H1 (cell line): ENCODE results near the gene FOXK1. TPM values are rescaled to one million over a fixed set of nuclear protein-coding genes. Genes with fewer than 3 reads are reported as not detected.

Source experiments
- CTCF ChIA-PET: fragments of 300-600 bp; sonication (Branson Sonifier 250); formaldehyde crosslinking; loops from one replicate; lab custom pipeline; 2021; ENCODE audit not compliant: partially characterized antibody; lab: Charles Lee
- POLR2A ChIA-PET: fragments of 300-600 bp; sonication (Branson Sonifier 250); formaldehyde crosslinking; loops from one replicate; lab custom pipeline; 2021; ENCODE audit warnings: inconsistent platforms; ENCODE audit not compliant: partially characterized antibody; lab: Charles Lee
- DNase-seq, 2 experiments: peaks; one replicate each; pipeline versions ENCODE4 v3.0.0 to v3.0.0-alpha.2; 2010 to 2022; ENCODE audit warnings: low spot score in 2 of 2, low read depth in 1 of 2, mixed read lengths in 1 of 2
- FAIRE-seq: peaks from 2 replicates; lab custom pipeline; 2011; peaks lifted over from hg19 to GRCh38; lab: Jason Lieb, UNC
- H2AFZ ChIP-seq: 2 replicates; pipeline ENCODE4 v1.8.1; 2012; ENCODE audit warnings: low read length, inconsistent platforms
- H2AK5ac ChIP-seq: 2 replicates; pipeline ENCODE4 v1.6.1; 2013; ENCODE audit warnings: low read depth, low read length
- H2BK120ac ChIP-seq: replicated peaks from 2 replicates; pipeline ENCODE3; 2013; ENCODE audit warnings: low read depth, low read length, inconsistent platforms
- H2BK12ac ChIP-seq: 2 replicates; pipeline ENCODE4 v1.6.1; 2013; ENCODE audit warnings: low read depth, low read length
- H2BK15ac ChIP-seq: 2 replicates; pipeline ENCODE4 v1.6.1; 2013; ENCODE audit warnings: low read length
- H2BK20ac ChIP-seq: 2 replicates; pipeline ENCODE4 v1.6.1; 2013; ENCODE audit warnings: low read length
- H2BK5ac ChIP-seq: 2 replicates; pipeline ENCODE4 v1.6.1; 2013; ENCODE audit warnings: low read depth, low read length
- H3K14ac ChIP-seq: 2 replicates; pipeline ENCODE4 v1.6.1; 2013; ENCODE audit warnings: inconsistent platforms; ENCODE audit not compliant: insufficient read length
- H3K18ac ChIP-seq: 2 replicates; pipeline ENCODE4 v1.6.1; 2013; ENCODE audit warnings: low read length; ENCODE audit errors: extremely low read depth
- H3K23ac ChIP-seq: 2 replicates; pipeline ENCODE4 v1.6.1; 2013; ENCODE audit warnings: inconsistent platforms; ENCODE audit not compliant: insufficient read length
- H3K23me2 ChIP-seq: 2 replicates; pipeline ENCODE4 v1.6.1; 2013; ENCODE audit warnings: low read depth, low read length
- H3K27ac ChIP-seq: 2 replicates; pipeline ENCODE4 v1.6.1; 2011; ENCODE audit warnings: low read depth, low read length, inconsistent platforms
- H3K27me3 ChIP-seq, 4 experiments: replicated peaks in 1 of 4; 1 replicate in 1 of 4; 2 replicates in 3 of 4; pipeline versions ENCODE4 v1.6.1 to v1.8.1; 2011 to 2013; ENCODE audit warnings: low read length in 3 of 4, mild to moderate bottlenecking in 3 of 4, inconsistent platforms in 2 of 4, mixed read lengths in 2 of 4, moderate library complexity in 1 of 4; ENCODE audit not compliant: control insufficient read depth in 3 of 4, insufficient read depth in 3 of 4; ENCODE audit errors: extremely low read depth in 1 of 4
- H3K36me3 ChIP-seq, 4 experiments: 2 replicates each; pipeline versions ENCODE4 v1.6.1 to v1.8.1; 2011 to 2013; ENCODE audit warnings: mild to moderate bottlenecking in 4 of 4, low read length in 3 of 4, moderate library complexity in 2 of 4, control low read depth in 1 of 4, inconsistent platforms in 1 of 4; ENCODE audit not compliant: insufficient read depth in 4 of 4, control insufficient read depth in 2 of 4
- H3K4ac ChIP-seq: replicated peaks from 2 replicates; pipeline ENCODE3; 2013; ENCODE audit warnings: low read length, low read depth, mixed read lengths, inconsistent platforms; ENCODE audit not compliant: insufficient read length
- H3K4me1 ChIP-seq, 4 experiments: replicated peaks in 1 of 4; 1 replicate in 1 of 4; 2 replicates in 3 of 4; pipeline versions ENCODE4 v1.6.1 to v1.8.1; 2011 to 2013; ENCODE audit warnings: low read length in 3 of 4, inconsistent platforms in 2 of 4, mixed read lengths in 1 of 4; ENCODE audit not compliant: insufficient read depth in 4 of 4, control insufficient read depth in 3 of 4
- H3K4me2 ChIP-seq, 2 experiments: 2 replicates each; pipeline versions ENCODE4 v1.6.1 to v1.8.1; 2011 to 2013; ENCODE audit warnings: low read depth in 2 of 2, low read length in 2 of 2, control low read depth in 1 of 2, inconsistent platforms in 1 of 2, mild to moderate bottlenecking in 1 of 2; ENCODE audit not compliant: insufficient read depth in 1 of 2
- H3K4me3 ChIP-seq, 4 experiments: fragments of 200-600, 300-600 bp in 1 of 4; sonication (generic), shearing (Covaris generic), sonication (Bioruptor Twin) in 1 of 4; 2 replicates each; pipeline versions ENCODE4 v1.5.1 to v1.8.1; 2011 to 2016; ENCODE audit warnings: low read length in 4 of 4, low read depth in 3 of 4, control low read depth in 2 of 4, inconsistent platforms in 2 of 4, mild to moderate bottlenecking in 2 of 4, mixed read lengths in 1 of 4, moderate library complexity in 1 of 4; ENCODE audit not compliant: insufficient read depth in 2 of 4; ENCODE audit errors: extremely low read depth in 1 of 4
- H3K56ac ChIP-seq: replicated peaks from 2 replicates; pipeline ENCODE3; 2013; ENCODE audit warnings: low read depth, mild to moderate bottlenecking, mixed read lengths, low read length, inconsistent platforms; ENCODE audit not compliant: insufficient read length
- H3K79me1 ChIP-seq: 2 replicates; pipeline ENCODE4 v1.6.1; 2013; ENCODE audit warnings: low read depth, low read length, control low read depth
- H3K79me2 ChIP-seq, 2 experiments: 2 replicates each; pipeline versions ENCODE4 v1.6.1 to v1.8.1; 2012 to 2013; ENCODE audit warnings: low read length in 2 of 2, mild to moderate bottlenecking in 2 of 2, inconsistent platforms in 1 of 2; ENCODE audit not compliant: insufficient read depth in 2 of 2, control insufficient read depth in 1 of 2
- H3K9ac ChIP-seq, 4 experiments: replicated peaks in 1 of 4; 1 replicate in 1 of 4; 2 replicates in 3 of 4; pipeline versions ENCODE4 v1.6.1 to v1.8.1; 2011 to 2013; ENCODE audit warnings: low read depth in 3 of 4, low read length in 3 of 4, control low read depth in 2 of 4, mild to moderate bottlenecking in 2 of 4, moderate library complexity in 2 of 4, inconsistent platforms in 1 of 4; ENCODE audit errors: extremely low read depth in 1 of 4
- H3K9me3 ChIP-seq, 2 experiments: 2 replicates each; pipeline versions ENCODE4 v1.6.1 to v1.8.1; 2012 to 2013; ENCODE audit warnings: mild to moderate bottlenecking in 2 of 2, moderate library complexity in 2 of 2, control low read depth in 1 of 2, inconsistent platforms in 1 of 2, low read depth in 1 of 2, low read length in 1 of 2, mixed read lengths in 1 of 2; ENCODE audit not compliant: insufficient read depth in 2 of 2
- H4K20me1 ChIP-seq, 2 experiments: replicated peaks in 1 of 2; 2 replicates each; pipeline versions ENCODE3 to v1.8.1; 2011 to 2013; ENCODE audit warnings: inconsistent platforms in 2 of 2, low read length in 2 of 2, mild to moderate bottlenecking in 1 of 2; ENCODE audit not compliant: insufficient read depth in 2 of 2, control insufficient read depth in 1 of 2
- H4K5ac ChIP-seq: 2 replicates; pipeline ENCODE4 v1.6.1; 2013; ENCODE audit warnings: low read length, low read depth, mixed read lengths, inconsistent platforms; ENCODE audit not compliant: insufficient read length
- H4K8ac ChIP-seq: 2 replicates; pipeline ENCODE4 v1.8.0; 2013; ENCODE audit warnings: mild to moderate bottlenecking, moderate library complexity, low read length, inconsistent platforms; ENCODE audit not compliant: insufficient read depth; ENCODE audit errors: extremely low read depth
- H4K91ac ChIP-seq: replicated peaks from 2 replicates; pipeline ENCODE3; 2013; ENCODE audit warnings: low read length, mixed read lengths, inconsistent platforms; ENCODE audit not compliant: insufficient read length
- ASH2L ChIP-seq: fragments of 200-600, 300-600 bp; sonication (generic); IDR thresholded peaks from one replicate; pipeline ENCODE4 v1.7.1; 2017; ENCODE audit warnings: low read length
- SIN3A ChIP-seq, 2 experiments: IDR thresholded peaks in 1 of 2; conservative IDR thresholded peaks in 1 of 2; 2 replicates each; pipeline ENCODE4 v1.6.1; 2011 to 2012; ENCODE audit warnings: low read length in 2 of 2, improper control_type of control experiment in 1 of 2, low read depth in 1 of 2, mild to moderate bottlenecking in 1 of 2
- SIX5 ChIP-seq: IDR thresholded peaks from 2 replicates; pipeline ENCODE4 v1.6.1; 2011; ENCODE audit warnings: mild to moderate bottlenecking, low read depth, low read length
- TAF1 ChIP-seq: IDR thresholded peaks from 2 replicates; pipeline ENCODE4 v1.6.1; 2011; ENCODE audit warnings: mild to moderate bottlenecking, low read depth, low read length
- TBP ChIP-seq: IDR thresholded peaks from 2 replicates; pipeline ENCODE4 v1.6.1; 2011; ENCODE audit warnings: low read depth, low read length, improper control_type of control experiment
- TEAD4 ChIP-seq: IDR thresholded peaks from 2 replicates; pipeline ENCODE4 v1.6.1; 2012; ENCODE audit warnings: low read depth, low read length, inconsistent platforms, mixed read lengths
- WGBS, 2 experiments: shearing (Covaris generic) in 1 of 2; methylation state at CpG; one replicate each; pipeline versions ENCODE4 v1.1.6 to v1.1.7; 2013 to 2015; ENCODE audit warnings: low lambda C conversion rate in 2 of 2, mixed read lengths in 2 of 2, inconsistent platforms in 1 of 2, low coverage in 1 of 2, missing lambda C conversion rate in 1 of 2; ENCODE audit not compliant: insufficient replicate concordance in 2 of 2, insufficient coverage in 1 of 2, insufficient read length in 1 of 2; ENCODE audit errors: extremely low coverage in 1 of 2, missing lambda C conversion rate in 1 of 2; 5-methylcytosine and 5-hydroxymethylcytosine counted together
- polyA plus RNA-seq, 7 experiments: library from polyadenylated mRNA; depleted of rRNA in 3 of 7; stranded (reverse) in 5 of 7; unstranded in 2 of 7; fragments of >200 nt in 5 of 7; fragments of 200-250 nt in 2 of 7; gene quantifications; 1 replicate in 5 of 7; 2 replicates in 1 of 7; 4 replicates in 1 of 7; pipeline versions ENCODE4 v1.2.1 to v1.2.3, GENCODE V29; 2011 to 2013; ENCODE audit warnings: missing spikeins in 2 of 7, mixed read lengths in 2 of 7
- total RNA-seq: library from RNA; stranded (reverse); fragmentation: NEBNext Ultra II Directional; extraction: Animal tissue kit (Norgen Biotek cat#: 25700); gene quantifications from 2 replicates; pipeline ENCODE4 v1.2.1, GENCODE V29; 2021

Gene FOXK1
- total and polyA plus RNA-seq, 2 of the 8 experiments (the other 6 are each of a cell fraction or from before 2014, with no cell fraction given): 2.0 to 8.5 TPM

- no peaks in the 10 kb centered on the region for H4K20me1 ChIP-seq
- DNase-seq (no peak), FAIRE-seq (no peak)
- no peak overlapping the region for H2AK5ac ChIP-seq
- WGBS, 2 experiments: 88% methylated on average over 7 of the region's 7 CpGs; no CpG with 5 or more reads in 1 of the 2 experiments
- H3K23me2 ChIP-seq: peaks cover 3% of the 10 kb centered on the region; the same call in 1 of the 2 replicates
- ChIA-PET POLR2A (no interaction called here), CTCF (interaction anchor here (0.6 kb wide), 1 partner anchor 1721 kb away, joined by 3 read pairs; no protein-coding TSS in a partner anchor)
- no peak overlapping the region for H3K4me3 ChIP-seq
- no peak overlapping the region for H3K9ac ChIP-seq
- no peaks in the 10 kb centered on the region for H3K9me3 ChIP-seq
- H3K23ac ChIP-seq: no peak overlapping the region
- no peak overlapping the region for H3K14ac ChIP-seq
- no peaks in the 10 kb centered on the region for H3K79me1 ChIP-seq
- H4K5ac ChIP-seq: no peak overlapping the region
- no peak overlapping the region for H2BK120ac ChIP-seq
- H2BK12ac ChIP-seq: no peak overlapping the region
- no peak overlapping the region for H3K4me2 ChIP-seq
- H3K18ac ChIP-seq: no peak overlapping the region
- H2BK5ac ChIP-seq: no peak overlapping the region
- no peaks in the 10 kb centered on the region; a peak in 1 of 8 replicates for H3K36me3 ChIP-seq
- H4K8ac ChIP-seq: no peak overlapping the region
- H3K4ac ChIP-seq: no peak overlapping the region
- H2BK15ac ChIP-seq: no peak overlapping the region
- H4K91ac ChIP-seq: no peak overlapping the region
- H3K56ac ChIP-seq: no peak overlapping the region
- H3K4me1 ChIP-seq: peaks cover 0 to 3% (median 2%) of the 10 kb centered on the region in 4 experiments; a peak in 3 of 7 replicates
- no peak overlapping the region for H3K27ac ChIP-seq
- no peak overlapping the region for H2BK20ac ChIP-seq
- H3K27me3 ChIP-seq: 0 out of 7 replicates have a peak, but pooled peaks cover 0 to 2% (median 0%) of the 10 kb centered on the region in 4 experiments
- H3K79me2 ChIP-seq: no peaks in the 10 kb centered on the region
- H2AFZ ChIP-seq: no peak overlapping the region
- no peak for TF ChIP-seq TBP
- no peak for TF ChIP-seq SIX5
- TF ChIP-seq SIN3A (conservative IDR thresholded peaks at IDR 0.05 in 1 of 2, IDR thresholded peaks at IDR 0.05 in 1 of 2; ENCODE audit: low read depth in 1 of 2, low read length in 2 of 2): no peak
- no peak for TF ChIP-seq ASH2L
- TF ChIP-seq TAF1: no peak
- no peak for TF ChIP-seq TEAD4
These were observed 87.7 kb downstream of the FOXK1 start for GRCh38 chr7:4769761-4770160.
